Gastroesophageal sphincter (tissue), 4 donors: Measurements from ENCODE around the gene CYP4F2. TPM values are rescaled to one million over a fixed set of nuclear protein-coding genes. Genes with fewer than 3 reads are reported as not detected.
"Not testable (repeated sequence)": the region's sequence is repeated elsewhere in the genome, so short reads cannot be mapped to it uniquely, and the experiment has no call there.

ENCODE experiments used
- ATAC-seq: fragments of 150-250 bp; one replicate; pipeline ENCODE4 v1.9.1; 2016; ENCODE audit warnings: mild to moderate bottlenecking, moderate library complexity
- H3K27ac ChIP-seq, 4 donors: fragments of 200-600 bp; sonication (generic) in 3 of 4; 1 replicate in 3 of 4; 2 replicates in 1 of 4; pipeline ENCODE4 v1.5.1; 2016 to 2019
- H3K27me3 ChIP-seq: fragments of 200-600 bp; sonication (generic); one replicate; pipeline ENCODE4 v1.5.1; 2019
- H3K36me3 ChIP-seq, 2 donors: fragments of 200-600 bp; sonication (generic); one replicate each; pipeline ENCODE4 v1.5.1; 2019; ENCODE audit warnings: control low read depth in 1 of 2
- H3K4me1 ChIP-seq, 3 donors: fragments of 200-600 bp; sonication (generic); 1 replicate in 2 of 3; 2 replicates in 1 of 3; pipeline ENCODE4 v1.5.1; 2016 to 2019; ENCODE audit warnings: control low read depth in 2 of 3
- H3K4me3 ChIP-seq, 2 donors: fragments of 200-600 bp; sonication (generic); one replicate each; pipeline ENCODE4 v1.5.1; 2019; ENCODE audit warnings: mild to moderate bottlenecking in 1 of 2, moderate library complexity in 1 of 2
- H3K9me3 ChIP-seq, 3 donors: fragments of 200-600 bp; sonication (generic); one replicate each; pipeline ENCODE4 v1.5.1; 2017 to 2019; ENCODE audit warnings: control low read depth in 2 of 3
- CTCF ChIP-seq, 4 experiments: fragments of 200-600 bp in 2 of 4; fragments of 450-650 bp in 2 of 4; sonication (generic) in 1 of 4; IDR thresholded peaks; one replicate each; pipeline ENCODE4 v1.5.1; 2017 to 2019; ENCODE audit warnings: antibody characterized with exemption in 4 of 4, mild to moderate bottlenecking in 2 of 4, moderate library complexity in 2 of 4
- EP300 ChIP-seq: sonication (generic); formaldehyde crosslinking; IDR thresholded peaks from one replicate; pipeline ENCODE4 v1.6.1; 2017; ENCODE audit warnings: antibody characterized with exemption, mild to moderate bottlenecking
- POLR2A ChIP-seq, 2 donors: fragments of 450-650 bp; IDR thresholded peaks; one replicate each; pipeline ENCODE4 v1.6.1; 2017; ENCODE audit warnings: antibody characterized with exemption in 2 of 2, mild to moderate bottlenecking in 2 of 2, moderate library complexity in 1 of 2
- POLR2AphosphoS5 ChIP-seq: sonication (generic); formaldehyde crosslinking; IDR thresholded peaks from one replicate; pipeline ENCODE4 v1.6.1; 2017; ENCODE audit warnings: antibody characterized with exemption
- WGBS, 2 donors: methylation state at CpG; one replicate each; pipeline ENCODE4 v1.1.5; 2018; ENCODE audit warnings: low coverage in 1 of 2; 5-methylcytosine and 5-hydroxymethylcytosine counted together
- total RNA-seq, 4 donors: library from RNA; depleted of rRNA; stranded (reverse); fragments of >200 nt; gene quantifications; one replicate each; pipeline ENCODE4 v1.1.0, GENCODE V29; 2016

CYP4F2 gene
- total RNA-seq, 4 donors from 2014 or later = not detected

- Histone ChIP-seq H3K9me3 (no peaks in the 10 kb centered on the region), H3K4me3 (no peak overlapping the region), H3K4me1 (no peaks in the 10 kb centered on the region), H3K27me3 (peaks cover 47% of the 10 kb centered on the region), H3K36me3 (no peaks in the 10 kb centered on the region), H3K27ac (no peak overlapping the region)
- TF ChIP-seq POLR2A (IDR thresholded peaks at IDR 0.05) (no peak), CTCF (IDR thresholded peaks at IDR 0.05) (no peak), EP300 (no peak), POLR2AphosphoS5 (no peak)
- 35% methylated on average over 6 of the region's 7 CpGs; no CpG with 5 or more reads in 1 of the 2 donors for WGBS, 2 donors
- ATAC-seq = no peak
These were observed 35.4 kb downstream of the CYP4F2 start for GRCh38 chr19:15862444-15862843.

- Histone ChIP-seq H3K9me3 (no peaks in the 10 kb centered on the region), H3K4me1 (no peaks in the 10 kb centered on the region), H3K4me3 (no peak overlapping the region), H3K36me3 (no peaks in the 10 kb centered on the region), H3K27me3 (peaks cover 52% of the 10 kb centered on the region), H3K27ac (no peak overlapping the region)
- WGBS, 2 donors = 57 to 71% methylated on average over 3 to 6 of the region's 6 CpGs
- no peak for ATAC-seq
- TF ChIP-seq EP300 = no peak
These were observed 37.4 kb downstream of the CYP4F2 start for GRCh38 chr19:15860522-15860921.

DNA sequence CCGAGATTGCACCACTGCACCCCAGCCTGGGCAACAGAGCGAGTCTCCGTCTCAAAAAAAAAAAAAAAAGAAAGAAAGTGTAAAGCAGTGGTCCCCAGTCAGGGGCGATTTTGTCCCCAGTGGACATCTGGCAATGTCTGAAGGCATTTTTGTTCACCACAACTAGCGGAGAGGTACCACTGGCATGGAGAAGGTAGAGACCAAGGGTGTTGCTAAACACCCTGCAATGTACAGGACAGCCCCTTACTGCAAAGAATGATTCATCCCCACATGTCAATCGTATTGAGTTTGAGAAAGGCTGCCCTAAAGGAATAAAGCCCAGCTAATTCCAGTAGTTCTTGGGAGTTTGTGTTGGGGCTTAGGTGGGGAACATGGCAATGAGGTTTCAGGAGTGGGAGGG, 38.7 kb downstream of the CYP4F2 start:
- no peak overlapping the region for H3K4me3 ChIP-seq

GRCh38 chr19:15850385-15850784, 47.5 kb downstream of the CYP4F2 start:
- peaks cover 33% of the 10 kb centered on the region for H3K27me3 ChIP-seq
- H3K4me1 ChIP-seq = no peaks in the 10 kb centered on the region
- TF ChIP-seq EP300 (no peak), POLR2AphosphoS5 (no peak), POLR2A (IDR thresholded peaks at IDR 0.05) (no peak), CTCF (IDR thresholded peaks at IDR 0.05) (no peak)
- 57 to 70% methylated on average over 1 to 3 of the region's 3 CpGs for WGBS, 2 donors
- no peaks in the 10 kb centered on the region for H3K36me3 ChIP-seq
- H3K27ac ChIP-seq = no peak overlapping the region
- no peak for ATAC-seq
- peaks cover 0 to 5% (median 0%) of the 10 kb centered on the region in 3 donors for H3K9me3 ChIP-seq
- no peak overlapping the region for H3K4me3 ChIP-seq

More for the DNA sequence above, 38.7 kb downstream of the CYP4F2 start:
- Histone ChIP-seq H3K27ac (no peak overlapping the region), H3K4me1 (no peaks in the 10 kb centered on the region), H3K9me3 (no peaks in the 10 kb centered on the region), H3K36me3 (no peaks in the 10 kb centered on the region), H3K27me3 (peaks cover 45% of the 10 kb centered on the region)
- TF ChIP-seq EP300 (no peak), CTCF (IDR thresholded peaks at IDR 0.05) (no peak), POLR2A (IDR thresholded peaks at IDR 0.05) (no peak), POLR2AphosphoS5 (no peak)
- no peak for ATAC-seq
- 69% methylated on average over 4 to 5 of the region's 6 CpGs for WGBS, 2 donors

DNA sequence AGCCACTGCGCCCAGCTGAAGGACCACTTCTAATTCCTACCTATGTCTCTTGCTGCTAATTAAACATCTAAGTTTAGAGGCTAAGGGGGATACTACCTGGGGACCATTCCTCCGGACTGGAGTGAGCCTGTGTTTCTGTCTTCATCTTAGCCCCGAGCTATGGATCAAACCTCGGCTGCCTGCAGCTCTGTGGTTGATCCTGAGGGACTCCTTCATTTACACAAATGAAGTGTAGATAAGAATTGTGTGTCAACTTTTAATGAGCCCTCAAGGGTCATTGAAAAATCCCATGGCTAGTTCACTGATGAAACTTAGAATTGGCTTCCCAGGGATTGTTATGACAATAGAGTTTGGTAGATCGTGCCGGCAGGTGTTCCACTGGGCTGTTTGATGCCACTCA, 51.0 kb downstream of the CYP4F2 start:
- H3K36me3 ChIP-seq = no peaks in the 10 kb centered on the region
- 67 to 100% methylated on average over 2 to 5 of the region's 6 CpGs for WGBS, 2 donors
- H3K4me1 ChIP-seq = no peaks in the 10 kb centered on the region
- ATAC-seq = no peak
- H3K27me3 ChIP-seq = peaks cover 47% of the 10 kb centered on the region
- H3K4me3 ChIP-seq = no peak overlapping the region
- H3K9me3 ChIP-seq = no peaks in the 10 kb centered on the region
- no peak overlapping the region for H3K27ac ChIP-seq
- TF ChIP-seq POLR2A (IDR thresholded peaks at IDR 0.05) = no peak
- no peak for TF ChIP-seq EP300
- no peak for TF ChIP-seq POLR2AphosphoS5
- TF ChIP-seq CTCF (IDR thresholded peaks at IDR 0.05) = no peak

DNA sequence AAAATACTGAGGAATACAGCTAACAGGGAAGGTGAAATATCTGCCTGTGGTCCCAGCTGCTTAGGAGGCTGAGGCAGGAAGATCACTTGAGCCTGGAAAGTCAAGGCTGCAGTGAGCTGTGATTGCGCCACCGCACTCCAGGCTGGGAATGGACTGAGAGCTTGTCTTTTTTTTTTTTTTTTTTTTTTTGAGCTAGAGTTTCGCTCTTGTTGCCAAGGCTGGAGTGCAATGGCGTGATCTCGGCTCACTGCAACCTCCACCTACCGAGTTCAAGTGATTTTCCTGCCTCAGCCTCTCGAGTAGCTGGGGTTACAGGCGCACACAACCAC, 54.0 kb downstream of the CYP4F2 start:
- H3K4me3 ChIP-seq, H3K36me3 ChIP-seq, ATAC-seq, H3K27ac ChIP-seq, H3K4me1 ChIP-seq, H3K9me3 ChIP-seq: not testable (repeated sequence)
- 63 to 75% methylated on average over 2 to 6 of the region's 8 CpGs for WGBS, 2 donors
- H3K27me3 ChIP-seq = peaks cover 48% of the 10 kb centered on the region
